GM21576 (cell line): ENCODE data around the gene SRRM2.

Experiments used
- ATAC-seq: cut with Tn5 transposase; IDR thresholded peaks from one replicate; pipeline ENCODE4 v1.9.1; 2021; ENCODE audit warnings: mild to moderate bottlenecking, moderate library complexity; ENCODE audit not compliant: unreplicated experiment

SRRM2 gene

GRCh38 chr16:2775765-2776499, 23.5 kb downstream of the SRRM2 start:
- ATAC-seq: no peak

DNA sequence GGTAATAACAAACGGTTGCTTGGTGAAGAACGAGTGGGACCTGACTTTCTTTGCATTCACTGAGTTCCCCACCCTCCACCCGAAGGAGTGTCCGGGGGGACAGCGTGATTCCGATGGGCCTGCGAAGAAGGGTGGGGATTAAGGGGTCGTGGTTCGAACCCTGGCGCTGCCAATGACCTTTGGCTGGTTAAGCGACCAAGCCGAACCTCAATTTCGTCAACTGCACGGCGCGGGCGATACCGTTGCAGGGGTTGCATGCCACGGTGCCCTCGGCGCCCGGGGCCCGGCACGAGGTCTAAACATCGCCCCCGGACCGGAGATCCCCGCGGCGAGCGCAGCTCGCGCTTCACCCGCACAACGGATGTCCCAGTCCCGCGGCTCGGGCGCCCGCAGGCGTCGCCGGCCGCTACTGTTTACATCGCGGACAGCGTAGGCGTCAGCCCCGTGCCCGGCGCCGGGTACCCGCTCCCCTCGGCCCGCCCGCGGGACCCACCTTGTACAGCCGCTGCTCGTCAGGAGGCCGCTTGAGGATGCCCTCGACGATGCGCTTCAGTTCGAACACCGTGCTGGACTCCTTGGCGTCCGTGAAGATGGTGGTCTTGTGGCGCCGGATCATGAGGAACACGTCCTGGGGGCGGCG, 24.2 kb downstream of the SRRM2 start:
- peak; percentile 13 for ATAC-seq

DNA sequence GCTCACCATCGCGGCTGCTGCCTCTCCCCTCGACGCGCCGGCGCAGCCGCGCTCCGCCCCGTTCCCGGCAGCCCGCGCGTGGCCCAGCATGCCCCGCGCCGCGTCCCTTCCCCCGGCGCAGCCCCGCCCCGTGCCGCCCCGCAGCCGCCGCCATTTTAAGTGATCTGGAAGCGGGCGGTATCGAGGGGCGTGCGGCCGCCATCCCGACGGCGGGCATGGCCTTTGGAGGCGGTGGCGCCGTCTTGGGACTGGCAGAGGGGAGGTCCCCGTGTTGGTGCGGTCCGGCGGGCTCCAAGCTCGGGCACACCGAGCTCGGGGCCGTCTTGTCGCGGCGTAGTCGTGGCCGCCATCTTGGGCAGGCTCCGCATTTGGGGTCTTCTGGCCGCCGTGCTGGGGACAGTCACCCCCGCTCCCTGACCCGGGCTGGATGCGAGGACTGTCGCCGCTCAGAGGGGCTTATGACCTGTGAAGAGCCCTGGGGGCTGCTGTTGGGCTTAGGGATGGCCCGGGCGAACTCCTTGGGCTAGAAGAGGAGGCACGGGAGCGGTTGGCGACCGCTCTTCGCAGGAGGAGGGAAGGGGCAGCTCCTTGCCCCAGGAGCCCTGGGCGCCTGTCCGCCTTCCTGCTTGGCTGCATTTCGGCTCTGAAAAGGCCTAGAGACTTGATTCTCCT, 24.9 kb downstream of the SRRM2 start, which contains the start of gene ELOB:
TSS of gene ELOB (minus strand) at position 50 of the 672 bp plus-strand sequence. CDS start at position 9, 41 bp downstream.
- peak; percentile 59 for ATAC-seq

GRCh38 chr16:2777903-2778629, 25.6 kb downstream of the SRRM2 start:
- ATAC-seq: peak; percentile 4

- ATAC-seq: no peak
Observed at GRCh38 chr16:2778630-2778958, 26.2 kb downstream of the SRRM2 start.

- no peak for ATAC-seq
Observed at GRCh38 chr16:2779151-2779920, 26.9 kb downstream of the SRRM2 start.

DNA sequence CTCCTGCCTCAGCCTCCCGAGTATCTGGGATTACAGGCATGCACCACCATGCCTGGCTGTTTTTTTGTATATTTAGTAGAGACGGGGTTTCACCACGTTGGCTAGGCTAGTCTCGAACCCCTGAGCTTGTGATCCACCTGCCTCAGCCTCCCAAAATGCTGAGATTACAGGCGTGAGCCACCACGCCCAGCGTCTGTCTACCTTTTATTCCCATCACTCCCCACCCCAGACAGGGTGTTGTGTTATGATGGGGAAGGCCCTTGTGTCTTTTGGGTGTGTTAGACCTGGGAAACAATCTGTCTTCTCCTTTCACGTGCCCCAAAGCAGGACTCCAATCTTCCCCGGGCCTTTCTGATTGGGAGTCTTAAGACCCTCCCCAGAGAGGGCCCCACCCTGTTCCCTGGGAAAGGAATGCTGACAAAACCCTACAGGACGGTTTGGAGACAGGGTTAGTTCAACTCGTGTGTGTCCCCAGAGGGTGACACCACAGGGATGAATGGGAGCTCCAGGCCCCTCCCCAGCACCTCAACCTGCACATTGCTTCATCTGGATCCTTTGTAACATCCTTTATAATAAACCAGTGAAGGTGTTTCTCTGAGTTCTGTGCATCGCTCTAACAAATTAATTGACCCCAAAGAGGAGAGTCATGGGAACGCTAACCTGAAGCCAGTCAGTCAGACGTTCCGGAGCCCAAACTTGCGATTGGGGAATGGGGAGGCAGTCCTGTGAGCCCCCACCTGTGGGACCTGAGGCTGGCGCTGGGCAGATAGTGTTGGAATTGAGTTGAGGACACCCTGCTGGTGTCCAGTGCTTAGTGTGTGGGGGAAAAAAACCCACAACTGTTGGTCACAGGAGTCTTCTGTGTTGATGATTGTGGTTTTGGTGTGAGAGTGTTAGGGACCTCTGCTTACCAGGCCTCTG, 27.8 kb downstream of the SRRM2 start:
- no peak for ATAC-seq

- ATAC-seq: no peak
Observed at GRCh38 chr16:2782583-2783351, 30.3 kb downstream of the SRRM2 start.

GRCh38 chr16:2783581-2784357, 31.3 kb downstream of the SRRM2 start:
- no peak for ATAC-seq

DNA sequence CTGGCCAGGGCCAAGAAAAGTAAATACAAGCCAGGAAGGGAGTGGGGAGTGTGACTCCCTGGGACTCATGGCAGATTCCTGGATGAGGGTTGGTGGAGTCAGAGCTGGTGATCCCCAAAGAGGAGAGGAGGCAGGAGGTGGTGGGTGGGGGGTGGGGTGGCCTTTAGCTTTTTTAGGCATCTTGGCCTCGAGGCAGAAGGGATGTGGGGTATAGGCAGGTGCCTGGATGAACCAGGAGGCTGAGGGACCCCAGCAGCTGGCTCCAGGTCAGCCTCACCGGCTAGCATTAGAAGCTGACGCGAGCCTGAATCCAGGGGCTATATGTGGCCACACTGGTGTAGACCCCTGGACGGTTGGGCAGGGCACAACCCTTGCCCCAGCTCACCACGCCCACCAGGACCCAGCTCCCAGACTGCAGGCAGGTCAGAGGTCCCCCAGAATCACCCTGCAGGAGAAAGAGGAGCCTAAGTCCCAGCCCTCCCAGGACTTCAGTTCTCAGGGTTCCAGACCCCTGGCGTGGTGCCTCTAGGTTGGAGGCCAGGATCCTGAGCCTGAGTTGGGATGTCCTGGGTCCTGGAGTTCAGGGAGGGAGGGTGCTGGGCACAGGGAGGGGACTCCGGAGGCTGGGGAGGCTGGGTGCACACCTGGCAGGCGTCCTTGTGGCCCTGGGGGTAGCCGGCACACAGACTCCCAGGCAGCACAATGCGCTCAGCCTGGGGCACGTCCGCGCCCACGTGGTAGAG, 32.1 kb downstream of the SRRM2 start:
- ATAC-seq: no peak

DNA sequence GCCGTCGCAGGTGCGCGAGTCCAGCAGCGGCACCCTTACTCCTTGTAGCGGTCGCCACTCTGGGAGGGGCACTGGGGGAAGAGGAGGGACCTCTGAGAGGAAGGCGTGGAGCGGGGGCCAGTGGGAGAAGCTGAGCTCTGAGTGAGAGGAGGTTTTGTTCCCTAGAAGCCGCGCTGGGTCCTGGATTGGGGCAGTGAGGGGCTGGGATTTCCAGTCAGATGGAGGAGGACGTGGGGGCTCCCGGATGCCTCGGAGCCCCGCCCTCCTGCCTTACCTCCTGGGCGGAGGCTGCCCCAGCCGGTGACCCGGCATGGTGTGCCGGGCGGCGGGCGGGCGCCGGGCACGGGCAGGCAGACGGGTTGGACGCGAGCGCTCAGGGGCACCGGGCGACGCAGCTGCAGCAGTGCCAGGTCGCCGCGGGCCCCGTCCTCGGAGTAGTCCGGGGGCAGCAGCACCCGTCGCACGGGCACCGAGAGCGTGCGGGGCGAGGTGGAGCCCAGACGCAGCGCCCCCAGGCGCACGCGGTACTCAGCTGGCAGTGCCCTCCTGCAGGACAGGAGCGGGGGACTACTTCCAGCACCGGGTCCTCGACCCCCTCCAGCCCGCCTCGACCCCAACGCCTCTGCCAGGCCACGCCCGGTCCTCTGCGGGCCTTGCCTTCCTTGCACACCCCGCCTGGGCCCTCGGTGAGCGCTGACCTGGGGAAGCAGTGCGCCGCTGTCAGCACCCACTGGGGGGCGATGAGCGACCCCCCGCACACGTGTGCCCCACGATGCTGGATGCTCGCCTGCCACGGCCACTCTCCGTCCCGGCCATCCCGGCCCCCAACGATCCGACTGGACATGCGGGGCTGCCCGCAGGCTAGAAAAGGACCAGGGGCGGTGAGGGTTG, 32.9 kb downstream of the SRRM2 start:
- no peak for ATAC-seq

GRCh38 chr16:2786061-2786825, 33.8 kb downstream of the SRRM2 start:
- no peak for ATAC-seq

- no peak for ATAC-seq
Observed at GRCh38 chr16:2786826-2787151, 34.4 kb downstream of the SRRM2 start.

DNA sequence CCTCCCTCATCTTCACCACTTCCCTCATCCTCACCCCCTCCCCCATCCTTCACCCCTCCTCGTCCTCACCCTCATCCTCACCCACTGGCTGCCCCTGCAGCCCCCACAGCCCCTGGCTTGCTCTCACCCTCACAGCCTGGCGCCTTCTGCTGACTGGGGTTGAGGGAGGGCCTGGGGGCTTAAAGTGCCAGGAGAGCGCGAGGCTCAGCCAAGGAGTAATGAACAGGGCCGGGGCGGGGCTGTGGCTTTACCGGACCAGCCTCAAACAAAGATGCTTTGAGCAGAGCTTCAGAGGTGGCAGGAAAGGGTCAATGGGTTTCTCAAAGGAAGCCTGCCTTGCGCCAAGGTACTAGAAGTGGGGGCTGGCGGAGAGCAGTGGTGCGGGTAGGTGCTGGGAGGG, 35.0 kb downstream of the SRRM2 start, which contains the start of gene PRSS33:
TSS of gene PRSS33 (minus strand) at position 155 of the 400 bp plus-strand sequence. CDS start 1,013 bp downstream, outside the sequence.
- ATAC-seq: no peak

- no peak for ATAC-seq
Observed at GRCh38 chr16:2787961-2788360, 35.5 kb downstream of the SRRM2 start.

- no peak for ATAC-seq
Observed at GRCh38 chr16:2790631-2791030, 38.2 kb downstream of the SRRM2 start.
